SIG-M5 treated with dmso at 0.1 percent for 504 hours (cell line): ENCODE results near the gene TSR3.

ENCODE experiments used
- DNase-seq: peaks from one replicate; lab custom pipeline; 2025; ENCODE audit not compliant: unreplicated experiment; lab: John Stamatoyannopoulos, UW

TSR3 gene

GRCh38 chr16:1311212-1311737 lies 40.4 kb downstream of the TSR3 start:
- DNase-seq, result no peak

- no peak for DNase-seq
These were observed 40.9 kb downstream of the TSR3 start for GRCh38 chr16:1310832-1311200.

GRCh38 chr16:1309888-1310831 lies 41.5 kb downstream of the TSR3 start:
- peak; percentile 32 for DNase-seq

GRCh38 chr16:1308977-1309885 lies 42.4 kb downstream of the TSR3 start, which contains the start of gene UBE2I:
Gene UBE2I, plus strand, starts transcription at chr16:1309636. Its CDS starts 4,395 bp downstream, at chr16:1314031.
- peak; percentile 92 for DNase-seq

GRCh38 chr16:1308036-1308976 lies 43.4 kb downstream of the TSR3 start:
- peak; percentile 53 for DNase-seq

GRCh38 chr16:1306334-1306733 lies 45.3 kb downstream of the TSR3 start:
- DNase-seq, result no peak

- no peak for DNase-seq
These were observed 45.9 kb downstream of the TSR3 start for GRCh38 chr16:1305823-1306222.

- DNase-seq, result no peak
These were observed 50.1 kb downstream of the TSR3 start for GRCh38 chr16:1301562-1301961.

GRCh38 chr16:1300664-1301476 lies 50.8 kb downstream of the TSR3 start:
- DNase-seq, result no peak

- no peak for DNase-seq
These were observed 51.8 kb downstream of the TSR3 start for GRCh38 chr16:1299868-1300203.
